A673 (cell line): ENCODE measurements around the gene MLIP. TPM values are rescaled to one million over a fixed set of nuclear protein-coding genes. Genes with fewer than 3 reads are reported as not detected.
"Not testable (repeated sequence)": the region's sequence is repeated elsewhere in the genome, so short reads cannot be mapped to it uniquely, and the experiment has no call there.

Source experiments
- BruUV-seq: library from RNA; stranded (reverse); fragments of 400-500 nt; replicated peaks from 2 replicates; lab custom pipeline; 2021; lab: Mats Ljungman, UMichigan
- CTCF ChIA-PET: fragments of 300-600 bp; sonication (Branson Sonifier 250); formaldehyde crosslinking; loops from one replicate; lab custom pipeline; 2022; ENCODE audit warnings: antibody characterized with exemption; lab: Charles Lee
- POLR2A ChIA-PET: fragments of 300-600 bp; sonication (Branson Sonifier 250); formaldehyde crosslinking; loops from one replicate; lab custom pipeline; 2022; ENCODE audit warnings: antibody characterized with exemption; ENCODE audit not compliant: low non-redundant PET; lab: Charles Lee
- DNase-seq: peaks from one replicate; pipeline ENCODE4 v3.0.0-alpha.2; 2015; ENCODE audit warnings: low spot score
- H3K27ac ChIP-seq: fragments of 200-600 bp; sonication (generic); 2 replicates; pipeline ENCODE4 v1.5.1; 2016; ENCODE audit warnings: mixed run types, low read depth, mild to moderate bottlenecking, mixed read lengths, antibody characterized with exemption, low read length; ENCODE audit not compliant: poor library complexity, severe bottlenecking
- H3K27me3 ChIP-seq: fragments of 200-600 bp; sonication (generic); replicated peaks from 2 replicates; pipeline ENCODE4 v1.6.1; 2017; ENCODE audit warnings: mixed run types, low read depth, mild to moderate bottlenecking, mixed read lengths, antibody characterized with exemption, low read length; ENCODE audit not compliant: insufficient read depth, poor library complexity
- H3K36me3 ChIP-seq: fragments of 200-600 bp; sonication (generic); 2 replicates; pipeline ENCODE4 v1.6.1; 2016; ENCODE audit warnings: mixed run types, mild to moderate bottlenecking, mixed read lengths, antibody characterized with exemption, low read length; ENCODE audit not compliant: insufficient read depth, poor library complexity, severe bottlenecking
- H3K4me1 ChIP-seq: fragments of 200-600 bp; sonication (generic); 2 replicates; pipeline ENCODE4 v1.6.1; 2017; ENCODE audit warnings: mixed run types, mild to moderate bottlenecking, mixed read lengths, antibody characterized with exemption, low read length; ENCODE audit not compliant: insufficient read depth, poor library complexity, severe bottlenecking
- H3K4me3 ChIP-seq: fragments of 200-600 bp; sonication (generic); 2 replicates; pipeline ENCODE4 v1.5.1; 2016; ENCODE audit warnings: low read depth, mixed run types, mild to moderate bottlenecking, mixed read lengths, low read length; ENCODE audit not compliant: poor library complexity, severe bottlenecking
- H3K9me3 ChIP-seq: fragments of 200-600 bp; sonication (generic); 2 replicates; pipeline ENCODE4 v1.6.1; 2016; ENCODE audit warnings: mixed run types, low read depth, mild to moderate bottlenecking, mixed read lengths, antibody characterized with exemption, low read length; ENCODE audit not compliant: poor library complexity, severe bottlenecking
- CTCF ChIP-seq: fragments of 300-800, 200-600 bp; sonication (generic); conservative IDR thresholded peaks from 2 replicates; pipeline ENCODE4 v1.5.1; 2017; ENCODE audit warnings: low read depth, mild to moderate bottlenecking, antibody characterized with exemption, low read length, moderate library complexity, mixed read lengths
- EZH2 ChIP-seq: fragments of 200-600 bp; sonication (generic); IDR thresholded peaks from 2 replicates; pipeline ENCODE4 v1.6.1; 2017; ENCODE audit warnings: borderline replicate concordance, low read depth, mild to moderate bottlenecking, mixed read lengths, antibody characterized with exemption, low read length; ENCODE audit not compliant: poor library complexity, severe bottlenecking
- intact Hi-C: fragments of 100-400 bp; cut with micrococcal nuclease; formaldehyde crosslinking; loops from one replicate; pipeline ENCODE4 v1.10.0; 2022; ENCODE audit not compliant: unreplicated experiment
- total RNA-seq: library from RNA; stranded (reverse); gene quantifications from 2 replicates; pipeline ENCODE4 v1.2.3, GENCODE V29; 2021

MLIP gene
- total RNA-seq, 1 experiment from 2014 or later: 0.58 TPM

GRCh38 chr6:54204921-54205591 is 93.8 kb downstream of the MLIP start:
- Histone ChIP-seq H3K9me3 (no peaks in the 10 kb centered on the region), H3K36me3 (no peaks in the 10 kb centered on the region), H3K4me3 (no peak overlapping the region), H3K27me3 (no peaks in the 10 kb centered on the region), H3K4me1 (no peaks in the 10 kb centered on the region), H3K27ac (no peak overlapping the region)
- CTCF ChIA-PET: no interaction called here
- intact Hi-C loops: no loop called here
- no peak for TF ChIP-seq EZH2
- TF ChIP-seq CTCF: no peak
- POLR2A ChIA-PET: no interaction called here
- DNase-seq: no peak
- BruUV-seq: no TSS peak

- no peaks in the 10 kb centered on the region for H3K27me3 ChIP-seq
- no peaks in the 10 kb centered on the region for H3K4me1 ChIP-seq
- POLR2A ChIA-PET: no interaction called here
- DNase-seq: no peak
- CTCF ChIA-PET: no interaction called here
- BruUV-seq: no TSS peak
- H3K36me3 ChIP-seq: no peaks in the 10 kb centered on the region
- TF ChIP-seq CTCF (no peak), EZH2 (no peak)
- H3K9me3 ChIP-seq: no peaks in the 10 kb centered on the region
- no peak overlapping the region for H3K4me3 ChIP-seq
- H3K27ac ChIP-seq: no peak overlapping the region
- intact Hi-C loops: no loop called here
Observed at GRCh38 chr6:54206510-54206909, 95.3 kb downstream of the MLIP start.

- CTCF ChIA-PET, H3K9me3 ChIP-seq, intact Hi-C loops, H3K36me3 ChIP-seq, DNase-seq, BruUV-seq, H3K4me3 ChIP-seq, H3K27ac ChIP-seq, H3K4me1 ChIP-seq, H3K27me3 ChIP-seq, POLR2A ChIA-PET: not testable (repeated sequence)
Observed at GRCh38 chr6:54209983-54210382, 98.7 kb downstream of the MLIP start.

GRCh38 chr6:54214286-54214685 is 103.0 kb downstream of the MLIP start:
- Histone ChIP-seq H3K4me3 (no peak overlapping the region), H3K36me3 (no peaks in the 10 kb centered on the region), H3K27ac (no peak overlapping the region), H3K4me1 (no peaks in the 10 kb centered on the region), H3K9me3 (no peaks in the 10 kb centered on the region), H3K27me3 (no peaks in the 10 kb centered on the region)
- ChIA-PET CTCF (no interaction called here), POLR2A (no interaction called here)
- intact Hi-C loops: no loop called here
- no TSS peak for BruUV-seq
- TF ChIP-seq EZH2 (no peak), CTCF (no peak)
- DNase-seq: no peak
